Left forelimb (tissue), 1 donor: ENCODE results near the gene CAPN5.

ENCODE experiments used
- DNase-seq: peaks from one replicate; pipeline ENCODE4 v3.0.0-alpha.2; 2018; ENCODE audit warnings: low spot score

The CAPN5 gene

GRCh38 chr11:77100166-77101042 lies 33.6 kb downstream of the CAPN5 start:
- DNase-seq: no peak

- DNase-seq: no peak
These were observed 34.3 kb downstream of the CAPN5 start for GRCh38 chr11:77101043-77101537.

GRCh38 chr11:77102246-77103210 lies 35.8 kb downstream of the CAPN5 start, which contains the start of gene OMP:
Gene OMP, plus strand, starts transcription at chr11:77102840. Its CDS starts 0 bp downstream, at chr11:77102840.
- no peak for DNase-seq

GRCh38 chr11:77103319-77103718 lies 36.5 kb downstream of the CAPN5 start:
- no peak for DNase-seq

- DNase-seq: no peak
These were observed 38.0 kb downstream of the CAPN5 start for GRCh38 chr11:77104727-77105126.

GRCh38 chr11:77106321-77106720 lies 39.5 kb downstream of the CAPN5 start:
- no peak for DNase-seq

GRCh38 chr11:77106759-77107158 lies 40.0 kb downstream of the CAPN5 start:
- no peak for DNase-seq

- DNase-seq: no peak
These were observed 41.2 kb downstream of the CAPN5 start for GRCh38 chr11:77107950-77108349.

- DNase-seq: no peak
These were observed 41.7 kb downstream of the CAPN5 start for GRCh38 chr11:77108436-77108835.

GRCh38 chr11:77109236-77110019 lies 42.7 kb downstream of the CAPN5 start:
- DNase-seq: no peak

GRCh38 chr11:77110836-77111235 lies 44.1 kb downstream of the CAPN5 start:
- no peak for DNase-seq

GRCh38 chr11:77111277-77111676 lies 44.5 kb downstream of the CAPN5 start:
- no peak for DNase-seq

- DNase-seq: no peak
These were observed 45.2 kb downstream of the CAPN5 start for GRCh38 chr11:77111946-77112345.

- DNase-seq: no peak
These were observed 46.0 kb downstream of the CAPN5 start for GRCh38 chr11:77112641-77113381.

GRCh38 chr11:77113382-77114088 lies 46.8 kb downstream of the CAPN5 start:
- no peak for DNase-seq

- no peak for DNase-seq
These were observed 47.3 kb downstream of the CAPN5 start for GRCh38 chr11:77114089-77114463.

GRCh38 chr11:77115181-77115611 lies 48.4 kb downstream of the CAPN5 start:
- DNase-seq: no peak

GRCh38 chr11:77115956-77116355 lies 49.2 kb downstream of the CAPN5 start:
- DNase-seq: no peak

- no peak for DNase-seq
These were observed 50.7 kb downstream of the CAPN5 start for GRCh38 chr11:77117492-77117891.

- no peak for DNase-seq
These were observed 51.3 kb downstream of the CAPN5 start for GRCh38 chr11:77118086-77118485.
